Keratinocyte (primary cell): Measurements from ENCODE around the gene TMEM38B. TPM values are rescaled to one million over a fixed set of nuclear protein-coding genes. Genes with fewer than 3 reads are reported as not detected.

Experiments
- DNase-seq: peaks from one replicate; pipeline ENCODE4 v3.0.0-alpha.2; 2011; ENCODE audit warnings: low read depth, missing footprints, low spot score
- FAIRE-seq: peaks from 2 replicates; lab custom pipeline; 2011; peaks lifted over from hg19 to GRCh38; lab: Jason Lieb, UNC
- H2AFZ ChIP-seq: 2 replicates; pipeline ENCODE4 v1.6.0; 2012; ENCODE audit warnings: low read length, control low read depth, inconsistent platforms; ENCODE audit not compliant: control insufficient read depth
- H3K27ac ChIP-seq: 2 replicates; pipeline ENCODE4 v1.5.1; 2011; ENCODE audit warnings: low read length; ENCODE audit not compliant: control insufficient read depth, insufficient read depth
- H3K27me3 ChIP-seq: 3 replicates; pipeline ENCODE4 v1.6.0; 2011; ENCODE audit warnings: low read length; ENCODE audit not compliant: control insufficient read depth, insufficient read depth; ENCODE audit errors: extremely low read depth
- H3K36me3 ChIP-seq, 2 experiments: 2 replicates in 1 of 2; 3 replicates in 1 of 2; pipeline ENCODE4 v1.5.1; 2011; ENCODE audit warnings: low read length in 2 of 2, mild to moderate bottlenecking in 1 of 2; ENCODE audit not compliant: control insufficient read depth in 2 of 2, insufficient read depth in 2 of 2; ENCODE audit errors: extremely low read depth in 1 of 2
- H3K4me1 ChIP-seq: 3 replicates; pipeline ENCODE4 v1.5.1; 2011; ENCODE audit warnings: low read length; ENCODE audit not compliant: control insufficient read depth, insufficient read depth; ENCODE audit errors: extremely low read depth
- H3K4me2 ChIP-seq: 3 replicates; pipeline ENCODE4 v1.6.0; 2011; ENCODE audit warnings: low read depth, low read length; ENCODE audit not compliant: control insufficient read depth, insufficient read depth; ENCODE audit errors: extremely low read depth
- H3K4me3 ChIP-seq, 3 experiments: fragments of 200-600 bp in 1 of 3; sonication (generic) in 1 of 3; 2 replicates in 2 of 3; 3 replicates in 1 of 3; pipeline ENCODE4 v1.5.1; 2011 to 2016; ENCODE audit warnings: low read length in 3 of 3, mild to moderate bottlenecking in 3 of 3, control low read depth in 2 of 3, inconsistent platforms in 1 of 3, low read depth in 1 of 3, mixed read lengths in 1 of 3, mixed run types in 1 of 3, moderate library complexity in 1 of 3; ENCODE audit not compliant: control insufficient read depth in 2 of 3, insufficient read depth in 2 of 3; ENCODE audit errors: extremely low read depth in 1 of 3
- H3K79me2 ChIP-seq: 2 replicates; pipeline ENCODE4 v1.6.0; 2012; ENCODE audit warnings: low read length; ENCODE audit not compliant: control insufficient read depth, insufficient read depth
- H3K9ac ChIP-seq: 3 replicates; pipeline ENCODE4 v1.6.0; 2011; ENCODE audit warnings: low read length; ENCODE audit not compliant: control insufficient read depth, insufficient read depth; ENCODE audit errors: extremely low read depth
- H3K9me1 ChIP-seq: 3 replicates; pipeline ENCODE4 v1.6.0; 2011; ENCODE audit warnings: low read length; ENCODE audit not compliant: control insufficient read depth, insufficient read depth; ENCODE audit errors: extremely low read depth
- H3K9me3 ChIP-seq: 2 replicates; pipeline ENCODE4 v1.5.1; 2012; ENCODE audit warnings: low read depth, low read length; ENCODE audit not compliant: control insufficient read depth
- H4K20me1 ChIP-seq: 3 replicates; pipeline ENCODE4 v1.6.0; 2011; ENCODE audit warnings: low read length; ENCODE audit not compliant: control insufficient read depth, insufficient read depth; ENCODE audit errors: extremely low read depth
- EZH2 ChIP-seq: IDR thresholded peaks from one replicate; pipeline ENCODE4 v1.6.1; 2012; ENCODE audit warnings: inconsistent platforms, mild to moderate bottlenecking, low read length, moderate library complexity
- dilution Hi-C: fragments of 300-500 bp; cut with MboI; formaldehyde crosslinking; loops from one replicate; pipeline ENCODE4 v1.7.0; 2020; ENCODE audit warnings: low sequenced_read_pairs; ENCODE audit not compliant: extremely low pct_ligation_motif_present
- polyA plus RNA-seq, 5 experiments: library from polyadenylated mRNA; depleted of rRNA in 3 of 5; stranded (reverse) in 3 of 5; stranded (forward) in 1 of 5; unstranded in 1 of 5; fragments of >200 nt; gene quantifications; 1 replicate in 1 of 5; 2 replicates in 3 of 5; 3 replicates in 1 of 5; pipeline versions ENCODE4 v1.2.1 to v1.2.3, GENCODE V29; 2011 to 2012; ENCODE audit warnings: missing spikeins in 2 of 5, low read depth in 1 of 5, low replicate concordance in 1 of 5
- TF ChIP-seq, protein P1 (sequence below), 3 experiments: IDR thresholded peaks in 1 of 3; conservative IDR thresholded peaks in 1 of 3; optimal IDR thresholded peaks in 1 of 3; 2 replicates in 2 of 3; 3 replicates in 1 of 3; pipeline versions ENCODE3 to v1.5.1; 2011; ENCODE audit warnings: low read length in 3 of 3, mild to moderate bottlenecking in 3 of 3, moderate library complexity in 2 of 3, control low read depth in 1 of 3, inconsistent platforms in 1 of 3; ENCODE audit not compliant: insufficient read depth in 2 of 3; ENCODE audit errors: extremely low read depth in 1 of 3

TMEM38B gene
- polyA plus RNA-seq, 1 donor (not counting 4 experiments of a cell fraction or from before 2014, with no cell fraction given), result 9.8 TPM

DNA sequence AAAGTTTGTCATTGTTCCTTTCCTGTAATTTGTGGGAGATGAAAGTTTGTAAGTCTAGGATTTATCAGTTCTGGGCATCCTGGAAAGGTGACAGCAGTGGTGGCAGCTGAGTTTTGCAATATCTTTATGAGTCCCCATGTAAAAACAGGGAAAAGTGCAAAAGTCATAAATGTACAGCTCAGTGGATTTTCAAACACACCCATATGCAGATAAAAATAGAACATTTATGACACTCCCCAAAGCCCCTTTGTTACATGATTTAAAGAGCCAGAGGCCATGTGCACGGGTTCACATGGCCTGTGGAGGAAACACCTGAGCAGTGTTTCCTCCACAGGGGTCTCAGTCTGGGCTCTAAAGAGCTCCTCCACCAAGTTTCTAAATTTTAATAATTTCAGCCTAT, 6.3 kb downstream of the TMEM38B start:
- Histone ChIP-seq H3K36me3 (no peaks in the 10 kb centered on the region), H3K4me1 (no peaks in the 10 kb centered on the region), H3K4me3 (no peak overlapping the region), H3K9me3 (no peaks in the 10 kb centered on the region), H3K4me2 (no peak overlapping the region), H3K27ac (no peak overlapping the region), H3K79me2 (no peaks in the 10 kb centered on the region), H3K9ac (no peak overlapping the region), H2AFZ (no peak overlapping the region), H4K20me1 (no peaks in the 10 kb centered on the region), H3K9me1 (no peaks in the 10 kb centered on the region), H3K27me3 (no peaks in the 10 kb centered on the region)
- dilution Hi-C loops, result no loop called here
- no peak for FAIRE-seq
- TF ChIP-seq, protein P1, sequence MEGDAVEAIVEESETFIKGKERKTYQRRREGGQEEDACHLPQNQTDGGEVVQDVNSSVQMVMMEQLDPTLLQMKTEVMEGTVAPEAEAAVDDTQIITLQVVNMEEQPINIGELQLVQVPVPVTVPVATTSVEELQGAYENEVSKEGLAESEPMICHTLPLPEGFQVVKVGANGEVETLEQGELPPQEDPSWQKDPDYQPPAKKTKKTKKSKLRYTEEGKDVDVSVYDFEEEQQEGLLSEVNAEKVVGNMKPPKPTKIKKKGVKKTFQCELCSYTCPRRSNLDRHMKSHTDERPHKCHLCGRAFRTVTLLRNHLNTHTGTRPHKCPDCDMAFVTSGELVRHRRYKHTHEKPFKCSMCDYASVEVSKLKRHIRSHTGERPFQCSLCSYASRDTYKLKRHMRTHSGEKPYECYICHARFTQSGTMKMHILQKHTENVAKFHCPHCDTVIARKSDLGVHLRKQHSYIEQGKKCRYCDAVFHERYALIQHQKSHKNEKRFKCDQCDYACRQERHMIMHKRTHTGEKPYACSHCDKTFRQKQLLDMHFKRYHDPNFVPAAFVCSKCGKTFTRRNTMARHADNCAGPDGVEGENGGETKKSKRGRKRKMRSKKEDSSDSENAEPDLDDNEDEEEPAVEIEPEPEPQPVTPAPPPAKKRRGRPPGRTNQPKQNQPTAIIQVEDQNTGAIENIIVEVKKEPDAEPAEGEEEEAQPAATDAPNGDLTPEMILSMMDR (optimal IDR thresholded peaks at IDR 0.05 in 1 of 3, IDR thresholded peaks at IDR 0.05 in 1 of 3, conservative IDR thresholded peaks at IDR 0.05 in 1 of 3; ENCODE audit: extremely low read depth in 1 of 3, insufficient read depth in 2 of 3, low read length in 3 of 3), result no peak
- DNase-seq, result no peak

DNA sequence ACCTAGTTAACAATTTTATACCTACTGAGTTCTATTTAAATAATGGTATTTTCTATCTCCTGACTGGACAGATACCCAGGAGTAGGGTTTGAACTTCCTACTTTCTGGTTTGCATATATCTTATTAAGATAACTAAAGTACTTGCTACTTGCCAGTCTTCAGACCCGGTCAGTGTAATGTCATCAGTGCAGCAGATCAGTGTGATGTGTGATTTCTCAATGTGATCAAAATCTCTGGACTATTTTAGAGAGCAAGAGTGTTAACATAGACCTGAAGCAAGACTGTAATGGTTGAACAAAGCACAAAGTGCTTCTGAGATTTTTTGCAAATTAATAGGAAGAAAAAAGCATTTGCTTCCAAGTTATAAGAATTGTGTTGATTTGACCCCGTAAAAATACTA, 6.8 kb downstream of the TMEM38B start:
- Histone ChIP-seq H3K4me2 (no peak overlapping the region), H3K4me3 (no peak overlapping the region), H3K27me3 (no peaks in the 10 kb centered on the region), H3K9me3 (no peaks in the 10 kb centered on the region), H3K9me1 (no peaks in the 10 kb centered on the region), H2AFZ (no peak overlapping the region), H3K36me3 (no peaks in the 10 kb centered on the region), H3K79me2 (no peaks in the 10 kb centered on the region), H3K27ac (no peak overlapping the region), H3K9ac (no peak overlapping the region), H3K4me1 (no peaks in the 10 kb centered on the region), H4K20me1 (no peaks in the 10 kb centered on the region)
- no peak for TF ChIP-seq EZH2
- TF ChIP-seq, protein P1 (optimal IDR thresholded peaks at IDR 0.05 in 1 of 3, IDR thresholded peaks at IDR 0.05 in 1 of 3, conservative IDR thresholded peaks at IDR 0.05 in 1 of 3; ENCODE audit: extremely low read depth in 1 of 3, insufficient read depth in 2 of 3, low read length in 3 of 3), result no peak
- FAIRE-seq (no peak), DNase-seq (no peak)
- dilution Hi-C loops, result no loop called here
